ENCODE data around the gene OR51A7. TPM values are rescaled to one million over a fixed set of nuclear protein-coding genes. Genes with fewer than 3 reads are reported as not detected.

Gene OR51A7
- total RNA-seq, 2 donors from 2014 or later, result not detected

DNA sequence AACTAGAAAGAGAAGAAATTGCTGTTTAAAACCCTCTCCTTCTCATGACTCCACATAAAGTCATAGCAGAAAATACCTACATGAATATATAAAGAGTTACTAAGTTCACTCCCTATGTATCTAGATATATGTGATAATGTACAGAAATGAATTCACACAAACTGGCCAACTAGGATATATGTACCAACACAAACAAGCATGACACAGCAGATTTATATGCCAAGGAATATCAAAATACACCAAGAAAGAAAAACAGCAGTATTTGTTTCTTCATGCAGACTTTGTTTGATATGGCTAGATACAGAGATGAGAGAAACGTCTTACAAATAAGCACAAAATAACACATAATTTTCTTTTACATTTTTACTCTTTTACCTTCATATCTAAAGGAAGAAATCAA is 18.7 kb downstream of the OR51A7 start:
- DNase-seq (ENCODE audit: low spot score) (no peak), ATAC-seq (ENCODE audit: insufficient number of reproducible peaks, low FRiP score, low read depth) (no peak)
- Histone ChIP-seq H3K4me1 (ENCODE audit: control insufficient read depth in 1 of 2, low read depth in 2 of 2) (no peaks in the 10 kb centered on the region), H3K27ac (no peak overlapping the region), H3K36me3 (no peaks in the 10 kb centered on the region), H3K4me3 (no peak overlapping the region), H3K9me3 (no peaks in the 10 kb centered on the region), H3K27me3 (replicated peaks; ENCODE audit: insufficient read depth) (no peaks in the 10 kb centered on the region)
- TF ChIP-seq, protein P1, sequence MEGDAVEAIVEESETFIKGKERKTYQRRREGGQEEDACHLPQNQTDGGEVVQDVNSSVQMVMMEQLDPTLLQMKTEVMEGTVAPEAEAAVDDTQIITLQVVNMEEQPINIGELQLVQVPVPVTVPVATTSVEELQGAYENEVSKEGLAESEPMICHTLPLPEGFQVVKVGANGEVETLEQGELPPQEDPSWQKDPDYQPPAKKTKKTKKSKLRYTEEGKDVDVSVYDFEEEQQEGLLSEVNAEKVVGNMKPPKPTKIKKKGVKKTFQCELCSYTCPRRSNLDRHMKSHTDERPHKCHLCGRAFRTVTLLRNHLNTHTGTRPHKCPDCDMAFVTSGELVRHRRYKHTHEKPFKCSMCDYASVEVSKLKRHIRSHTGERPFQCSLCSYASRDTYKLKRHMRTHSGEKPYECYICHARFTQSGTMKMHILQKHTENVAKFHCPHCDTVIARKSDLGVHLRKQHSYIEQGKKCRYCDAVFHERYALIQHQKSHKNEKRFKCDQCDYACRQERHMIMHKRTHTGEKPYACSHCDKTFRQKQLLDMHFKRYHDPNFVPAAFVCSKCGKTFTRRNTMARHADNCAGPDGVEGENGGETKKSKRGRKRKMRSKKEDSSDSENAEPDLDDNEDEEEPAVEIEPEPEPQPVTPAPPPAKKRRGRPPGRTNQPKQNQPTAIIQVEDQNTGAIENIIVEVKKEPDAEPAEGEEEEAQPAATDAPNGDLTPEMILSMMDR (IDR thresholded peaks at IDR 0.05), result no peak

DNA sequence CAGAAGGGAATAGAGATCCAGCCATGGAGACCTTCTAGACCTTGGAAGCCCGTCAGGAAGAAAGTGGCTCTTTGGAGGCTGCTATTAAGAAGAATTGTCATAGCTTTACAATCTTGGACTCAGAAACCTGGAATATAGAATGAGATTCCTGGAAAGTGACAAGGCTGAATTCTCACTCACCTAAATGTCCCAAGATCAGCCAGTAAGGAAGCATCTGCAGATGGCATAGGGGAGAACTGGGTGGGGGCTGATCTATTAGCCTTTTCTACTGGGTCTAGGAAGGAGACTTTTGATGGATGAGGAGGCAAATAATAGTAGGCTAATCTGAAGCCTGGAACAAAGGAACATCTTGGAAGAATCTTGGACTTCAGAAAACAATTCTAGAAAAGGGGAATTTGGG is 20.7 kb downstream of the OR51A7 start, which contains the start of gene OR51G1:
Gene OR51G1, minus strand, starts transcription at position 101 of the 400 bp plus-strand sequence. Its CDS starts 0 bp downstream, at position 101.
- Histone ChIP-seq H3K27me3 (replicated peaks; ENCODE audit: insufficient read depth) (no peaks in the 10 kb centered on the region), H3K4me3 (no peak within 1 kb of the TSS), H3K36me3 (no peaks in the 10 kb centered on the region), H3K4me1 (ENCODE audit: control insufficient read depth in 1 of 2, low read depth in 2 of 2) (no peaks in the 10 kb centered on the region), H3K27ac (no peak within 1 kb of the TSS), H3K9me3 (no peaks in the 10 kb centered on the region)
- DNase-seq (ENCODE audit: low spot score), result no peak
- no peak for ATAC-seq (ENCODE audit: insufficient number of reproducible peaks, low FRiP score, low read depth)
- TF ChIP-seq, protein P1 (IDR thresholded peaks at IDR 0.05), result no peak

DNA sequence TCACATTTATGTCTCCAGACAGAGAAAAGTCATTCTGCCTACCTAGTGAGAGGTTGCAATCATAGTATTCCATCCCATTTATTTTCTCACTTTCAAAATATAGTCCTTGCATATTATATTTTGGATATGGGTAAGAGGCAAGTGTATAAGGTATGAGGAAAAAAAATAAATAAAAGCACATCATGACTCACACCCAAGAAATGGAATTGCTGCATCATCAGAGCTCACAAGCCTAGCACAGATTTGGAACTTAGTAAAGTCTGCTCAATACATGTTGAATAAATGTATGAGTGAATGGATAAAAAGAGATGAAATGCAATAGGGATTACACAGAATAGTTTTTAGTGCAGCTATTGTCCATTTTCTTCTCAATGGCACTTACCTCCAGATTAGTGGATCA is 23.0 kb downstream of the OR51A7 start:
- DNase-seq (ENCODE audit: low spot score), result no peak
- no peak for ATAC-seq (ENCODE audit: insufficient number of reproducible peaks, low FRiP score, low read depth)
- H3K36me3 ChIP-seq, result no peaks in the 10 kb centered on the region

DNA sequence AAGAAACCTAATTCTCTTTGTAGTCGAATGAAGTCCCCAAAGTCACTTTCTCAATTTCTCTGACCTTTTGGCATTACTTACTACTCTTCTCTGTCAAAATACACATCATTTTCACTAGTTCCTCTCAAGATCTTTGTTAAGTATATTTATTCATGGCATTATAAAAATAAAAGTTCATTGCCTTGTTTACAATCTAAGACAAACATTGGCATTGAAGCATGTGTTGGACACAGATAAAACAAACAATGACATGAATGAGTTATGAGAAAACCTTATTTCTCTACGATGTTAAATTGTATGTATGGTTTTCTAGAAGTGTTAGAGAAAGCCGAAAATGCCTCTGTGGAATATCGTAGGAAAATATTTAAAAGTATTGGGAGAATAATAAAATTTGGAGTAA is 29.2 kb downstream of the OR51A7 start:
- TF ChIP-seq, protein P1 (IDR thresholded peaks at IDR 0.05), result no peak
- no peak for DNase-seq (ENCODE audit: low spot score)
- H3K27ac ChIP-seq, result no peak overlapping the region
- no peaks in the 10 kb centered on the region for H3K9me3 ChIP-seq
- no peaks in the 10 kb centered on the region for H3K27me3 ChIP-seq (replicated peaks; ENCODE audit: insufficient read depth)
- no peak for ATAC-seq (ENCODE audit: insufficient number of reproducible peaks, low FRiP score, low read depth)
- no peak overlapping the region for H3K4me3 ChIP-seq
- no peaks in the 10 kb centered on the region for H3K36me3 ChIP-seq
- H3K4me1 ChIP-seq (ENCODE audit: control insufficient read depth in 1 of 2, low read depth in 2 of 2), result no peaks in the 10 kb centered on the region

More for the DNA sequence above, 23.0 kb downstream of the OR51A7 start:
- H3K27ac ChIP-seq, result no peak overlapping the region
- no peaks in the 10 kb centered on the region for H3K4me1 ChIP-seq (ENCODE audit: control insufficient read depth in 1 of 2, low read depth in 2 of 2)
- TF ChIP-seq, protein P1 (IDR thresholded peaks at IDR 0.05), result no peak
- no peak overlapping the region for H3K4me3 ChIP-seq
- H3K27me3 ChIP-seq (replicated peaks; ENCODE audit: insufficient read depth), result no peaks in the 10 kb centered on the region
- H3K9me3 ChIP-seq, result no peaks in the 10 kb centered on the region

DNA sequence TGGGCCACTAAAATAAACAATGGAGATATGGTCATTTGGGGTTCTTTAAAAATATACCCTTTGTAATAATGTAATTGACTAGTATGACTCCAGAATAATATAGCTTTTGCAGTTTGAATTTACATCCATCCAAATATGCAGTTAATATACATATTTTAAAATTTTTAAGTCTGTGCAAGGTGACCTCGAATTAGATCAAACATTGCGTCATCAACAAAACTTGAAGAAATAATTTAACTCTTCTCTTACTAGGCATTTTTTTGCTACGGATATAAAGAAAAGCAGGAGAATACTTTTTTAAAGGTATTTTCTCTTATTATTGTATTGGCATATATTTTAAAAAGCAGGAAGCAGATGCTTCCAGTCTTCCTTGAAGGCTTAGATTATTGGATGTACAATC is 33.2 kb downstream of the OR51A7 start:
- DNase-seq (ENCODE audit: low spot score) (no peak), ATAC-seq (ENCODE audit: insufficient number of reproducible peaks, low FRiP score, low read depth) (no peak)
- Histone ChIP-seq H3K9me3 (no peaks in the 10 kb centered on the region), H3K36me3 (no peaks in the 10 kb centered on the region), H3K4me1 (ENCODE audit: control insufficient read depth in 1 of 2, low read depth in 2 of 2) (no peaks in the 10 kb centered on the region), H3K4me3 (no peak overlapping the region), H3K27me3 (replicated peaks; ENCODE audit: insufficient read depth) (no peaks in the 10 kb centered on the region), H3K27ac (no peak overlapping the region)
- TF ChIP-seq, protein P1 (IDR thresholded peaks at IDR 0.05), result no peak
